ENCODE measurements around the gene TMPRSS15. TPM values are rescaled to one million over a fixed set of nuclear protein-coding genes. Genes with fewer than 3 reads are reported as not detected.

TMPRSS15 gene
- total RNA-seq, 1 experiment from 2014 or later, result not detected

GRCh38 chr21:18424276-18424675 lies 20.7 kb upstream of the TMPRSS15 start:
- Histone ChIP-seq H3K9me3 (ENCODE audit: insufficient read depth, low read depth) (no peaks in the 10 kb centered on the region), H3K4me1 (replicated peaks; ENCODE audit: insufficient read depth) (no peaks in the 10 kb centered on the region), H3K27me3 (ENCODE audit: insufficient read depth, low read depth) (no peaks in the 10 kb centered on the region), H3K79me2 (ENCODE audit: low read depth) (no peaks in the 10 kb centered on the region), H4K20me1 (ENCODE audit: insufficient read depth) (no peaks in the 10 kb centered on the region), H2AFZ (no peak overlapping the region), H3K9me2 (ENCODE audit: insufficient read depth) (no peaks in the 10 kb centered on the region), H3K4me3 (no peak overlapping the region), H3K4me2 (no peak overlapping the region), H3F3A (ENCODE audit: insufficient read depth, low read depth) (no peaks in the 10 kb centered on the region), H3K36me3 (ENCODE audit: low read depth) (no peaks in the 10 kb centered on the region), H3K27ac (no peak overlapping the region)
- CTCF ChIA-PET, result no interaction called here
- TF ChIP-seq EZH2 (IDR thresholded peaks at IDR 0.05; ENCODE audit: low read depth), result no peak
- TF ChIP-seq CTCF (conservative IDR thresholded peaks at IDR 0.05), result no peak
- intact Hi-C loops (cut with micrococcal nuclease; ENCODE audit: unreplicated experiment), result no loop called here
- no peak for DNase-seq
- no TSS peak for BruUV-seq (replicated peaks)
- POLR2A ChIA-PET (ENCODE audit: unreplicated experiment), result no interaction called here

DNA sequence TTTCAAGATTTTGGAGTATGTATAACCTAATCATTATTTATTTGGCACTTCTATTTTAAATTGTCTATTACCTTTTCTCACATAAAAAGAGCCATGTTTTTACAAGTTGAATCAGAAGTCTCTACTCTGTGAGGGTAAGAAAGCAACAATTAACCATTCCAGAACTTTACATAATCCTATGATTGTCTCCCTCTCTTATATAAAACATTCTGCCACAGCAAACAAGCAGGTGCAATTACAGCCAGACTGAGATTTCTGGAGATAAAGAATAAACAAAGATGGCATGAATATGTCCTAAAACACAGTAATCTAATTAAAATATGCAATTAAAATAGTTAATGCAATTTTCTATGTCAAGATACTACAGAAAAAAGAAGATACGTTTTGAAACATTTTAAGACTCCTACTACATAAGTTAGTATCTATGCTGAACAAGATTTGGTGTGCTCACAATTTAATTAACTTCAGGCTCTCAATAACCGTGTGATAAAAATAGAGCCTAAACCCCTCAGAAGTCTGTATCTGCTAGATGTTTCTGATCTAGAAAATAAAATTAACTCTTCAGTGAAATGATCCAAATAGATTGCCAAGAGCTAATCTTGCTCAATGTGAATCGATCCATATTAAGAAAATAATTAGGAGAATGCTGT lies 13.7 kb upstream of the TMPRSS15 start:
- no peaks in the 10 kb centered on the region for H3K79me2 ChIP-seq (ENCODE audit: low read depth)
- H3K27me3 ChIP-seq (ENCODE audit: insufficient read depth, low read depth), result no peaks in the 10 kb centered on the region
- H3K4me1 ChIP-seq (replicated peaks; ENCODE audit: insufficient read depth), result no peaks in the 10 kb centered on the region
- DNase-seq, result no peak
- BruUV-seq (replicated peaks), result no TSS peak
- intact Hi-C loops (cut with micrococcal nuclease; ENCODE audit: unreplicated experiment), result no loop called here
- H3K36me3 ChIP-seq (ENCODE audit: low read depth), result no peaks in the 10 kb centered on the region
- POLR2A ChIA-PET (ENCODE audit: unreplicated experiment), result no interaction called here
- H3K9me3 ChIP-seq (ENCODE audit: insufficient read depth, low read depth), result no peaks in the 10 kb centered on the region
- TF ChIP-seq EZH2 (IDR thresholded peaks at IDR 0.05; ENCODE audit: low read depth) (no peak), CTCF (conservative IDR thresholded peaks at IDR 0.05) (no peak)
- no peak overlapping the region for H3K27ac ChIP-seq
- CTCF ChIA-PET, result no interaction called here
- no peaks in the 10 kb centered on the region for H3K9me2 ChIP-seq (ENCODE audit: insufficient read depth)
- no peaks in the 10 kb centered on the region for H3F3A ChIP-seq (ENCODE audit: insufficient read depth, low read depth)
- H3K4me3 ChIP-seq, result no peak overlapping the region
- no peak overlapping the region for H2AFZ ChIP-seq
- H4K20me1 ChIP-seq (ENCODE audit: insufficient read depth), result no peaks in the 10 kb centered on the region
- no peak overlapping the region for H3K4me2 ChIP-seq

DNA sequence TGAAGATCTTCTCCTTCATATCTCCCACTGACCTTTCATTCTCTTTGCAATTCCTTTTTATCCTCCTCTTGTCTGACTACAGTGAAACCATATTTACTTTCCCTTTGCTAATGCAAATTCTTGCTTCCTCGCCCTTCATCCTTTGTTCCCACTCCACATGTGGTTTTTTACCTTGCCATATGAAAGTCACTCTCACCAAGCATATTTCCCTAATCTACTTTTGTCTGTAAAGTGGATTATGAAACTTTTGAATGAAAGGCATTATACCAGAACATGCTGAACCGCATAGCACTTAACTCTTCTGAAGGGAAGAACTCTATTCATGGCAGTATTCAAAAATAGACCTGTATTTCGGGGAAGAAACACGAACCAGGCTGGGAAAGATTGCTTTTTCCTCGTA lies 8.0 kb upstream of the TMPRSS15 start:
- no peaks in the 10 kb centered on the region for H3K27me3 ChIP-seq (ENCODE audit: insufficient read depth, low read depth)
- intact Hi-C loops (cut with micrococcal nuclease; ENCODE audit: unreplicated experiment), result no loop called here
- H3K9me2 ChIP-seq (ENCODE audit: insufficient read depth), result no peaks in the 10 kb centered on the region
- no peaks in the 10 kb centered on the region for H4K20me1 ChIP-seq (ENCODE audit: insufficient read depth)
- ChIA-PET CTCF (no interaction called here), POLR2A (ENCODE audit: unreplicated experiment) (no interaction called here)
- H2AFZ ChIP-seq, result no peak overlapping the region
- no peak for DNase-seq
- H3K4me2 ChIP-seq, result no peak overlapping the region
- no peak overlapping the region for H3K27ac ChIP-seq
- no peaks in the 10 kb centered on the region for H3K79me2 ChIP-seq (ENCODE audit: low read depth)
- no peaks in the 10 kb centered on the region for H3K9me3 ChIP-seq (ENCODE audit: insufficient read depth, low read depth)
- no peaks in the 10 kb centered on the region for H3K36me3 ChIP-seq (ENCODE audit: low read depth)
- TF ChIP-seq EZH2 (IDR thresholded peaks at IDR 0.05; ENCODE audit: low read depth) (no peak), CTCF (conservative IDR thresholded peaks at IDR 0.05) (no peak)
- H3F3A ChIP-seq (ENCODE audit: insufficient read depth, low read depth), result no peaks in the 10 kb centered on the region
- no peak overlapping the region for H3K4me3 ChIP-seq
- no TSS peak for BruUV-seq (replicated peaks)
- no peaks in the 10 kb centered on the region for H3K4me1 ChIP-seq (replicated peaks; ENCODE audit: insufficient read depth)
